ENCODE measurements around the gene BSN. TPM values are rescaled to one million over a fixed set of nuclear protein-coding genes. Genes with fewer than 3 reads are reported as not detected.

The BSN gene
- total RNA-seq, 1 experiment from 2014 or later: 0.37 TPM

DNA sequence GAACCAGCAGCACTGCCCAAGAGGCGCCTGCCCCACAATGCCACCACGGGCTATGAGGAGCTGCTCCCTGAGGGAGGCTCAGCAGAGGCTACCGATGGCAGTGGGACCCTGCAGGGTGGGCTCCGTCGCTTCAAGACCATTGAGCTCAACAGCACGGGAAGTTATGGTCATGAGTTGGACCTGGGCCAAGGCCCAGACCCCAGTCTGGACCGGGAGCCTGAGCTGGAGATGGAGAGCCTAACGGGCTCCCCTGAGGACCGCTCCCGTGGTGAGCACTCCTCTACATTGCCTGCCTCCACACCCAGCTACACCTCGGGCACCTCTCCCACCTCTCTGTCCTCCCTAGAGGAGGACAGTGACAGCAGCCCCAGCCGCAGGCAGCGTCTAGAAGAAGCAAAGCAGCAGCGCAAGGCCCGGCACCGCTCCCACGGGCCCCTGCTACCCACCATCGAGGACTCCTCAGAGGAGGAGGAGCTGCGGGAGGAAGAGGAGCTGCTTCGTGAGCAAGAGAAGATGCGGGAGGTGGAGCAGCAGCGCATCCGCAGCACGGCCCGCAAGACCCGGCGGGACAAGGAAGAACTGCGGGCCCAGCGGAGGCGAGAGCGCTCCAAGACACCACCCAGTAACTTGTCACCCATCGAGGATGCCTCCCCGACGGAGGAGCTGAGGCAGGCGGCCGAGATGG is 98.1 kb downstream of the BSN start:
- Mint-ChIP-seq H3K27ac (ENCODE audit: low read depth, unreplicated experiment) (no peak overlapping the region), H3K9me3 (ENCODE audit: unreplicated experiment) (no peaks in the 10 kb centered on the region), H3K4me3 (ENCODE audit: unreplicated experiment) (no peak overlapping the region), H3K36me3 (ENCODE audit: insufficient read depth, unreplicated experiment) (no peaks in the 10 kb centered on the region), H3K4me1 (ENCODE audit: insufficient read depth, unreplicated experiment) (no peaks in the 10 kb centered on the region), H3K27me3 (ENCODE audit: insufficient read depth, unreplicated experiment) (no peaks in the 10 kb centered on the region)
- no TSS peak for BruUV-seq (replicated peaks)
- ChIA-PET POLR2A (no interaction called here), CTCF (interaction anchor here (0.6 to 1.4 kb wide), 3 partner anchors 46 to 113 kb away, joined by 3 to 5 read pairs (median 4); no protein-coding TSS in a partner anchor)
- TF ChIP-seq, protein P1, sequence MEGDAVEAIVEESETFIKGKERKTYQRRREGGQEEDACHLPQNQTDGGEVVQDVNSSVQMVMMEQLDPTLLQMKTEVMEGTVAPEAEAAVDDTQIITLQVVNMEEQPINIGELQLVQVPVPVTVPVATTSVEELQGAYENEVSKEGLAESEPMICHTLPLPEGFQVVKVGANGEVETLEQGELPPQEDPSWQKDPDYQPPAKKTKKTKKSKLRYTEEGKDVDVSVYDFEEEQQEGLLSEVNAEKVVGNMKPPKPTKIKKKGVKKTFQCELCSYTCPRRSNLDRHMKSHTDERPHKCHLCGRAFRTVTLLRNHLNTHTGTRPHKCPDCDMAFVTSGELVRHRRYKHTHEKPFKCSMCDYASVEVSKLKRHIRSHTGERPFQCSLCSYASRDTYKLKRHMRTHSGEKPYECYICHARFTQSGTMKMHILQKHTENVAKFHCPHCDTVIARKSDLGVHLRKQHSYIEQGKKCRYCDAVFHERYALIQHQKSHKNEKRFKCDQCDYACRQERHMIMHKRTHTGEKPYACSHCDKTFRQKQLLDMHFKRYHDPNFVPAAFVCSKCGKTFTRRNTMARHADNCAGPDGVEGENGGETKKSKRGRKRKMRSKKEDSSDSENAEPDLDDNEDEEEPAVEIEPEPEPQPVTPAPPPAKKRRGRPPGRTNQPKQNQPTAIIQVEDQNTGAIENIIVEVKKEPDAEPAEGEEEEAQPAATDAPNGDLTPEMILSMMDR (IDR thresholded peaks at IDR 0.05; ENCODE audit: unreplicated experiment): no peak
- DNase-seq (ENCODE audit: unreplicated experiment): no peak
- intact Hi-C loops (cut with micrococcal nuclease): no loop called here

DNA sequence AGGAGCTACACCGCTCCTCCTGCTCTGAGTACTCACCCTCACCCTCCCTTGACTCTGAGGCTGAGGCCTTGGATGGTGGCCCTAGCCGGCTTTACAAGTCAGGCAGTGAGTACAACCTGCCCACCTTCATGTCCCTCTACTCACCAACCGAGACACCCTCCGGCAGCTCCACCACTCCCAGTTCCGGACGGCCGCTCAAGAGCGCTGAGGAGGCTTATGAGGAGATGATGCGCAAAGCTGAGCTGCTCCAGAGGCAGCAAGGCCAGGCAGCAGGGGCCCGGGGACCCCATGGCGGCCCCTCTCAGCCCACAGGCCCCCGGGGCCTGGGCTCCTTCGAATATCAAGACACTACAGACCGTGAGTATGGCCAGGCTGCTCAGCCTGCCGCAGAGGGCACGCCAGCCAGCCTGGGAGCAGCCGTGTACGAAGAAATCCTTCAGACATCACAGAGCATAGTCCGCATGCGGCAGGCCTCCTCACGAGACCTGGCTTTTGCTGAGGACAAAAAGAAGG is 98.7 kb downstream of the BSN start:
- ChIA-PET POLR2A (no interaction called here), CTCF (interaction anchor here (1.4 kb wide), 1 partner anchor 114 kb away, joined by 5 read pairs; no protein-coding TSS in a partner anchor)
- TF ChIP-seq, protein P1 (IDR thresholded peaks at IDR 0.05; ENCODE audit: unreplicated experiment): no peak
- Mint-ChIP-seq H3K4me1 (ENCODE audit: insufficient read depth, unreplicated experiment) (no peaks in the 10 kb centered on the region), H3K36me3 (ENCODE audit: insufficient read depth, unreplicated experiment) (no peaks in the 10 kb centered on the region), H3K27ac (ENCODE audit: low read depth, unreplicated experiment) (no peak overlapping the region), H3K27me3 (ENCODE audit: insufficient read depth, unreplicated experiment) (no peaks in the 10 kb centered on the region), H3K9me3 (ENCODE audit: unreplicated experiment) (no peaks in the 10 kb centered on the region), H3K4me3 (ENCODE audit: unreplicated experiment) (no peak overlapping the region)
- no TSS peak for BruUV-seq (replicated peaks)
- no peak for DNase-seq (ENCODE audit: unreplicated experiment)
- intact Hi-C loops (cut with micrococcal nuclease): no loop called here

DNA sequence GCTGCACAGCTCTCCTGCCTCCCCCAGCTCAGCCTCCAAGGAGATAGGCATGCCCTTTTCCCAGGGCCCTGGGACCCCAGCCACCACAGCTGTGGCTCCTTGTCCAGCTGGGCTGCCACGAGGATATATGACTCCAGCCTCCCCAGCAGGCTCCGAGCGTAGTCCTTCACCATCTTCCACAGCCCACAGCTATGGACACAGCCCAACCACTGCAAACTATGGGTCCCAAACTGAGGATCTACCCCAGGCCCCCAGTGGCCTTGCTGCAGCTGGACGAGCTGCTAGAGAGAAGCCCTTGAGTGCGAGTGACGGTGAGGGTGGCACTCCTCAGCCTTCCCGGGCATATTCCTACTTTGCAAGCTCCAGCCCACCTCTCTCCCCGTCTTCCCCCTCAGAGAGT is 99.3 kb downstream of the BSN start:
- CTCF ChIA-PET: interaction anchor here (0.7 to 1.4 kb wide), 2 partner anchors 84 to 114 kb away, joined by 3 to 5 read pairs; no protein-coding TSS in a partner anchor
- Mint-ChIP-seq H3K9me3 (ENCODE audit: unreplicated experiment) (no peaks in the 10 kb centered on the region), H3K4me1 (ENCODE audit: insufficient read depth, unreplicated experiment) (no peaks in the 10 kb centered on the region), H3K27ac (ENCODE audit: low read depth, unreplicated experiment) (no peak overlapping the region), H3K4me3 (ENCODE audit: unreplicated experiment) (no peak overlapping the region), H3K36me3 (ENCODE audit: insufficient read depth, unreplicated experiment) (no peaks in the 10 kb centered on the region), H3K27me3 (ENCODE audit: insufficient read depth, unreplicated experiment) (no peaks in the 10 kb centered on the region)
- no peak for DNase-seq (ENCODE audit: unreplicated experiment)
- POLR2A ChIA-PET: no interaction called here
- TF ChIP-seq, protein P1 (IDR thresholded peaks at IDR 0.05; ENCODE audit: unreplicated experiment): no peak
- intact Hi-C loops (cut with micrococcal nuclease): no loop called here
- BruUV-seq (replicated peaks): no TSS peak

DNA sequence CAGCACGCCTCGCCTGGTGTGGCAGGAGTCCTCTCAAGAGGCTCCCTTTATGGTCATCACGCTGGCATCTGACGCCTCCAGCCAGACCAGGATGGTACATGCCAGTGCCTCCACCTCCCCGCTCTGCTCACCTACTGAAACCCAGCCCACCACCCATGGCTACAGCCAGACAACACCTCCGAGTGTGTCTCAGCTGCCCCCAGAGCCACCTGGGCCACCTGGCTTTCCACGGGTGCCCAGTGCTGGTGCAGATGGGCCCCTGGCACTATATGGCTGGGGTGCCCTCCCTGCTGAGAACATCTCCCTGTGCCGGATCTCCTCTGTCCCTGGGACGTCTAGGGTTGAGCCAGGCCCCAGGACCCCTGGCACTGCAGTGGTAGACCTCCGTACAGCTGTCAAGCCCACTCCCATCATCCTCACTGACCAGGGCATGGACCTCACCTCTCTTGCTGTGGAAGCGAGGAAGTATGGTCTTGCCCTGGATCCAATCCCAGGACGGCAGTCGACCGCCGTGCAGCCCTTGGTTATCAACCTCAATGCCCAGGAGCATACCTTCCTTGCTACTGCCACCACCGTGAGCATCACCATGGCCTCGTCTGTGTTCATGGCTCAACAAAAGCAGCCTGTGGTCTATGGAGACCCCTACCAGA is 100.0 kb downstream of the BSN start:
- ChIA-PET POLR2A (no interaction called here), CTCF (interaction anchor here (0.5 to 0.7 kb wide), 2 partner anchors 19 to 84 kb away, joined by 3 read pairs; no protein-coding TSS in a partner anchor)
- no peak overlapping the region for H3K4me3 Mint-ChIP-seq (ENCODE audit: unreplicated experiment)
- no peaks in the 10 kb centered on the region for H3K4me1 Mint-ChIP-seq (ENCODE audit: insufficient read depth, unreplicated experiment)
- no TSS peak for BruUV-seq (replicated peaks)
- DNase-seq (ENCODE audit: unreplicated experiment): no peak
- intact Hi-C loops (cut with micrococcal nuclease): no loop called here
- no peaks in the 10 kb centered on the region for H3K36me3 Mint-ChIP-seq (ENCODE audit: insufficient read depth, unreplicated experiment)
- H3K27ac Mint-ChIP-seq (ENCODE audit: low read depth, unreplicated experiment): no peak overlapping the region
- no peaks in the 10 kb centered on the region for H3K27me3 Mint-ChIP-seq (ENCODE audit: insufficient read depth, unreplicated experiment)
- H3K9me3 Mint-ChIP-seq (ENCODE audit: unreplicated experiment): no peaks in the 10 kb centered on the region
- TF ChIP-seq, protein P1 (IDR thresholded peaks at IDR 0.05; ENCODE audit: unreplicated experiment): no peak
